Measurements from ENCODE around the gene PRDX4. TPM values are rescaled to one million over a fixed set of nuclear protein-coding genes. Genes with fewer than 3 reads are reported as not detected.

PRDX4 gene
- total RNA-seq, 1 experiment from 2014 or later = 155 TPM

- H3K4me1 ChIP-seq (ENCODE audit: insufficient read depth, low read length, poor library complexity, severe bottlenecking) = no peaks in the 10 kb centered on the region
- no peak for DNase-seq (ENCODE audit: low spot score)
- H3K4me3 ChIP-seq (ENCODE audit: low read depth, low read length, poor library complexity, severe bottlenecking) = no peak overlapping the region
- H3K9me3 ChIP-seq (ENCODE audit: low read depth, low read length, poor library complexity, severe bottlenecking) = no peaks in the 10 kb centered on the region
- no TSS peak for BruUV-seq (replicated peaks)
- POLR2A ChIA-PET (ENCODE audit: low non-redundant PET) = no interaction called here
- TF ChIP-seq CTCF (conservative IDR thresholded peaks at IDR 0.05; ENCODE audit: low read depth, low read length) (peak; percentile 27; the same call in 1 of the 2 replicates), EZH2 (IDR thresholded peaks at IDR 0.05; ENCODE audit: borderline replicate concordance, low read depth, low read length, poor library complexity, severe bottlenecking) (no peak)
- H3K27ac ChIP-seq (ENCODE audit: low read depth, low read length, poor library complexity, severe bottlenecking) = no peak overlapping the region
- no peaks in the 10 kb centered on the region for H3K27me3 ChIP-seq (replicated peaks; ENCODE audit: insufficient read depth, low read depth, low read length, poor library complexity)
- intact Hi-C loops (cut with micrococcal nuclease; ENCODE audit: unreplicated experiment) = no loop called here
- H3K36me3 ChIP-seq (ENCODE audit: insufficient read depth, low read length, poor library complexity, severe bottlenecking) = no peaks in the 10 kb centered on the region
- CTCF ChIA-PET = no interaction called here
Observed at GRCh38 chrX:23626651-23627050, 40.6 kb upstream of the PRDX4 start.

GRCh38 chrX:23628131-23628530, 39.2 kb upstream of the PRDX4 start:
- intact Hi-C loops (cut with micrococcal nuclease; ENCODE audit: unreplicated experiment) = no loop called here
- POLR2A ChIA-PET (ENCODE audit: low non-redundant PET) = no interaction called here
- no peaks in the 10 kb centered on the region for H3K9me3 ChIP-seq (ENCODE audit: low read depth, low read length, poor library complexity, severe bottlenecking)
- H3K36me3 ChIP-seq (ENCODE audit: insufficient read depth, low read length, poor library complexity, severe bottlenecking) = no peaks in the 10 kb centered on the region
- CTCF ChIA-PET = no interaction called here
- no peaks in the 10 kb centered on the region for H3K27me3 ChIP-seq (replicated peaks; ENCODE audit: insufficient read depth, low read depth, low read length, poor library complexity)
- no TSS peak for BruUV-seq (replicated peaks)
- no peak for TF ChIP-seq EZH2 (IDR thresholded peaks at IDR 0.05; ENCODE audit: borderline replicate concordance, low read depth, low read length, poor library complexity, severe bottlenecking)
- no peak for TF ChIP-seq CTCF (conservative IDR thresholded peaks at IDR 0.05; ENCODE audit: low read depth, low read length)
- no peak overlapping the region for H3K4me3 ChIP-seq (ENCODE audit: low read depth, low read length, poor library complexity, severe bottlenecking)
- H3K27ac ChIP-seq (ENCODE audit: low read depth, low read length, poor library complexity, severe bottlenecking) = no peak overlapping the region
- no peak for DNase-seq (ENCODE audit: low spot score)
- no peaks in the 10 kb centered on the region for H3K4me1 ChIP-seq (ENCODE audit: insufficient read depth, low read length, poor library complexity, severe bottlenecking)

GRCh38 chrX:23631136-23631535, 36.2 kb upstream of the PRDX4 start:
- no peak overlapping the region for H3K27ac ChIP-seq (ENCODE audit: low read depth, low read length, poor library complexity, severe bottlenecking)
- DNase-seq (ENCODE audit: low spot score) = no peak
- CTCF ChIA-PET = no interaction called here
- H3K4me3 ChIP-seq (ENCODE audit: low read depth, low read length, poor library complexity, severe bottlenecking) = no peak overlapping the region
- no TSS peak for BruUV-seq (replicated peaks)
- no peak for TF ChIP-seq EZH2 (IDR thresholded peaks at IDR 0.05; ENCODE audit: borderline replicate concordance, low read depth, low read length, poor library complexity, severe bottlenecking)
- no peak for TF ChIP-seq CTCF (conservative IDR thresholded peaks at IDR 0.05; ENCODE audit: low read depth, low read length)
- no peaks in the 10 kb centered on the region for H3K36me3 ChIP-seq (ENCODE audit: insufficient read depth, low read length, poor library complexity, severe bottlenecking)
- POLR2A ChIA-PET (ENCODE audit: low non-redundant PET) = no interaction called here
- no peaks in the 10 kb centered on the region for H3K9me3 ChIP-seq (ENCODE audit: low read depth, low read length, poor library complexity, severe bottlenecking)
- H3K27me3 ChIP-seq (replicated peaks; ENCODE audit: insufficient read depth, low read depth, low read length, poor library complexity) = no peaks in the 10 kb centered on the region
- H3K4me1 ChIP-seq (ENCODE audit: insufficient read depth, low read length, poor library complexity, severe bottlenecking) = no peaks in the 10 kb centered on the region
- intact Hi-C loops (cut with micrococcal nuclease; ENCODE audit: unreplicated experiment) = no loop called here
